ENCODE measurements around the gene ST3GAL2. TPM values are rescaled to one million over a fixed set of nuclear protein-coding genes. Genes with fewer than 3 reads are reported as not detected.

Gene ST3GAL2
- total RNA-seq, 1 donor from 2014 or later = 57.4 TPM

GRCh38 chr16:70399381-70399780 is 39.5 kb downstream of the ST3GAL2 start:
- DNase-seq (no peak), ATAC-seq (ENCODE audit: low read depth) (no peak)
- intact Hi-C loops (cut with micrococcal nuclease) = no loop called here
- Mint-ChIP-seq H3K27ac (no peak overlapping the region), H3K4me3 (no peak overlapping the region), H3K27me3 (no peaks in the 10 kb centered on the region), H3K9me3 (no peaks in the 10 kb centered on the region), H3K36me3 (ENCODE audit: low read depth) (peaks cover 29% of the 10 kb centered on the region), H3K4me1 (peaks cover 23% of the 10 kb centered on the region)
- ChIA-PET CTCF (no interaction called here), POLR2A (interaction anchor here (1.0 to 3.5 kb wide), 2 partner anchors 19 to 39 kb away, joined by 3 to 20 read pairs; no protein-coding TSS in a partner anchor)
- TF ChIP-seq, protein P1, sequence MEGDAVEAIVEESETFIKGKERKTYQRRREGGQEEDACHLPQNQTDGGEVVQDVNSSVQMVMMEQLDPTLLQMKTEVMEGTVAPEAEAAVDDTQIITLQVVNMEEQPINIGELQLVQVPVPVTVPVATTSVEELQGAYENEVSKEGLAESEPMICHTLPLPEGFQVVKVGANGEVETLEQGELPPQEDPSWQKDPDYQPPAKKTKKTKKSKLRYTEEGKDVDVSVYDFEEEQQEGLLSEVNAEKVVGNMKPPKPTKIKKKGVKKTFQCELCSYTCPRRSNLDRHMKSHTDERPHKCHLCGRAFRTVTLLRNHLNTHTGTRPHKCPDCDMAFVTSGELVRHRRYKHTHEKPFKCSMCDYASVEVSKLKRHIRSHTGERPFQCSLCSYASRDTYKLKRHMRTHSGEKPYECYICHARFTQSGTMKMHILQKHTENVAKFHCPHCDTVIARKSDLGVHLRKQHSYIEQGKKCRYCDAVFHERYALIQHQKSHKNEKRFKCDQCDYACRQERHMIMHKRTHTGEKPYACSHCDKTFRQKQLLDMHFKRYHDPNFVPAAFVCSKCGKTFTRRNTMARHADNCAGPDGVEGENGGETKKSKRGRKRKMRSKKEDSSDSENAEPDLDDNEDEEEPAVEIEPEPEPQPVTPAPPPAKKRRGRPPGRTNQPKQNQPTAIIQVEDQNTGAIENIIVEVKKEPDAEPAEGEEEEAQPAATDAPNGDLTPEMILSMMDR (IDR thresholded peaks at IDR 0.05) = no peak

GRCh38 chr16:70398177-70398743 is 40.6 kb downstream of the ST3GAL2 start:
- TF ChIP-seq, protein P1 (IDR thresholded peaks at IDR 0.05) = no peak
- Mint-ChIP-seq H3K27ac (no peak overlapping the region), H3K9me3 (no peaks in the 10 kb centered on the region), H3K4me1 (peaks cover 13% of the 10 kb centered on the region), H3K4me3 (no peak overlapping the region), H3K36me3 (ENCODE audit: low read depth) (peaks cover 31% of the 10 kb centered on the region), H3K27me3 (no peaks in the 10 kb centered on the region)
- intact Hi-C loops (cut with micrococcal nuclease) = no loop called here
- ChIA-PET CTCF (no interaction called here), POLR2A (no interaction called here)
- no peak for DNase-seq
- ATAC-seq (ENCODE audit: low read depth) = no peak

DNA sequence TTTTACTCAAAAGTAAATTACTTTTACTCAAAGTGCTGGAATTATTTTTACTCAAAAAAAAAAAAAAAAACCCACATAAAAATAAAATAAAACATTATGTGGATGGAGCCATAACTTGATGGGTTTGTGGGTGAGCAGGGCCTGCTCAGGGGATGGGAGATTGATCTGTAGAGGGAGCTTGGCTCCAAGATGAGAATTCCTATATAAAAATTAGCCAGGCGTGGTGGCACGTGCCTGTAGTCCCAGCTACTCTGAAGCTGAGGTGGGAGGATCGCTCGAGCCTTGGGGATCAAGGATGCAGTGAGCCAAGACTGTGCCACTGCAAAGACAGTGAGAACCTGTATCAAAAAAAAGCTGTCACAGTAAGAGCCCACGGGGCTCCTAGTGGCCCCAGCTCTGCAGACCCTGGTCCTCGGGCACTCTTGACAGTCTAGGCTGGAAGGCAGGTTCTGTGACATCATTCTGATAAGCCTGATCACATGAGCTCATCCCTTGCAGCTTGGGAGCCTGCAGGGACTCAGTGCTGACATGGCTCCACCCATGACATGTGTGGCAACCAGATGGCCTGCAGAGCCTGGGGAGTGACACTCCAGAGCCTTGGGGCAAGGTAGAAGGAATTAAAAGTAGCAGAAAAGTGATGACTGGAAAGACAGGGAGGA is 42.5 kb downstream of the ST3GAL2 start:
- Mint-ChIP-seq H3K4me3 (no peak overlapping the region), H3K27ac (no peak overlapping the region), H3K9me3 (no peaks in the 10 kb centered on the region), H3K27me3 (no peaks in the 10 kb centered on the region), H3K4me1 (peaks cover 5% of the 10 kb centered on the region), H3K36me3 (ENCODE audit: low read depth) (peaks cover 31% of the 10 kb centered on the region)
- DNase-seq = no peak
- ChIA-PET POLR2A (interaction anchor here (0.7 to 1.4 kb wide), 4 partner anchors 9 to 57 kb away, joined by 3 to 6 read pairs (median 4); no protein-coding TSS in a partner anchor), CTCF (interaction anchor here (0.6 to 1.3 kb wide), 5 partner anchors 11 to 71 kb away, joined by 3 to 8 read pairs (median 4); partner anchors contain the start of gene FCSK)
- intact Hi-C loops (cut with micrococcal nuclease) = no loop called here
- ATAC-seq (ENCODE audit: low read depth) = no peak
- TF ChIP-seq, protein P1 (IDR thresholded peaks at IDR 0.05) = no peak

GRCh38 chr16:70395345-70395901 is 43.5 kb downstream of the ST3GAL2 start:
- no peak overlapping the region for H3K27ac Mint-ChIP-seq
- intact Hi-C loops (cut with micrococcal nuclease) = loop anchor here (1.0 kb wide), 3 partner anchors 59 to 128 kb away; partner anchors contain the start of genes COG4, FCSK and SF3B3
- TF ChIP-seq, protein P1 (IDR thresholded peaks at IDR 0.05) = no peak
- ChIA-PET POLR2A (interaction anchor here (0.7 to 1.5 kb wide), 3 partner anchors 10 to 58 kb away, joined by 5 to 8 read pairs (median 6); no protein-coding TSS in a partner anchor), CTCF (interaction anchor here (0.6 to 1.8 kb wide), 7 partner anchors 8 to 81 kb away, joined by 3 to 9 read pairs (median 4); no protein-coding TSS in a partner anchor)
- peaks cover 27% of the 10 kb centered on the region for H3K36me3 Mint-ChIP-seq (ENCODE audit: low read depth)
- peak; percentile 66 for DNase-seq
- no peaks in the 10 kb centered on the region for H3K27me3 Mint-ChIP-seq
- H3K4me3 Mint-ChIP-seq = no peak overlapping the region
- peaks cover 5% of the 10 kb centered on the region for H3K4me1 Mint-ChIP-seq
- peak; percentile 89 for ATAC-seq (ENCODE audit: low read depth)
- no peaks in the 10 kb centered on the region for H3K9me3 Mint-ChIP-seq

- Mint-ChIP-seq H3K27ac (no peak overlapping the region), H3K36me3 (ENCODE audit: low read depth) (peaks cover 23% of the 10 kb centered on the region), H3K4me3 (no peak overlapping the region), H3K4me1 (peaks cover 5% of the 10 kb centered on the region), H3K9me3 (no peaks in the 10 kb centered on the region), H3K27me3 (no peaks in the 10 kb centered on the region)
- intact Hi-C loops (cut with micrococcal nuclease) = loop anchor here (1.0 kb wide), 3 partner anchors 59 to 128 kb away; partner anchors contain the start of genes COG4, FCSK and SF3B3
- ChIA-PET CTCF (interaction anchor here (0.6 to 1.8 kb wide), 9 partner anchors 9 to 98 kb away, joined by 3 to 9 read pairs (median 3); no protein-coding TSS in a partner anchor), POLR2A (interaction anchor here (1.5 kb wide), 1 partner anchor 14 kb away, joined by 8 read pairs; no protein-coding TSS in a partner anchor)
- no peak for ATAC-seq (ENCODE audit: low read depth)
- TF ChIP-seq, protein P1 (IDR thresholded peaks at IDR 0.05) = no peak
- DNase-seq = no peak
These were observed 44.0 kb downstream of the ST3GAL2 start for GRCh38 chr16:70394853-70395252.

All from activated B cell treated with CpG ODN at 0.5 μM for 24 hours (primary cell).